Fibroblast of lung (primary cell): ENCODE data around the gene MAPK6. TPM values are rescaled to one million over a fixed set of nuclear protein-coding genes. Genes with fewer than 3 reads are reported as not detected.

Experiments
- DNase-seq, 2 donors: peaks; one replicate each; pipeline versions ENCODE4 v3.0.0 to v3.0.0-alpha.2; 2010; ENCODE audit warnings: low read depth in 2 of 2
- H2AFZ ChIP-seq: 2 replicates; pipeline ENCODE4 v1.5.1; 2012; ENCODE audit warnings: low read length, control low read depth, inconsistent platforms
- H3K27ac ChIP-seq: 2 replicates; pipeline ENCODE4 v1.5.1; 2011; ENCODE audit warnings: low read length, control low read depth; ENCODE audit not compliant: insufficient read depth
- H3K27me3 ChIP-seq: 2 replicates; pipeline ENCODE4 v1.5.1; 2011; ENCODE audit warnings: mild to moderate bottlenecking, low read length; ENCODE audit not compliant: control insufficient read depth, insufficient read depth
- H3K36me3 ChIP-seq: 2 replicates; pipeline ENCODE4 v1.5.1; 2011; ENCODE audit warnings: low read length; ENCODE audit not compliant: control insufficient read depth, insufficient read depth
- H3K4me1 ChIP-seq: 2 replicates; pipeline ENCODE4 v1.5.1; 2011; ENCODE audit warnings: low read length; ENCODE audit not compliant: control insufficient read depth, insufficient read depth; ENCODE audit errors: extremely low read depth
- H3K4me2 ChIP-seq: 2 replicates; pipeline ENCODE4 v1.5.1; 2011; ENCODE audit warnings: low read length, control low read depth; ENCODE audit not compliant: insufficient read depth; ENCODE audit errors: extremely low read depth
- H3K4me3 ChIP-seq, 4 experiments: fragments of 200-600 bp in 1 of 4; sonication (generic) in 1 of 4; replicated peaks in 1 of 4; 2 replicates each; pipeline ENCODE4 v1.5.1; 2011 to 2016; ENCODE audit warnings: low read length in 4 of 4, low read depth in 3 of 4, mild to moderate bottlenecking in 3 of 4, control low read depth in 2 of 4, inconsistent platforms in 1 of 4, mixed read lengths in 1 of 4; ENCODE audit not compliant: insufficient read depth in 1 of 4; ENCODE audit errors: control extremely low read depth in 1 of 4
- H3K79me2 ChIP-seq: 2 replicates; pipeline ENCODE4 v1.5.1; 2012; ENCODE audit warnings: mild to moderate bottlenecking, low read length, inconsistent platforms; ENCODE audit not compliant: control insufficient read depth, insufficient read depth
- H3K9ac ChIP-seq: 2 replicates; pipeline ENCODE4 v1.5.1; 2011; ENCODE audit warnings: mild to moderate bottlenecking, low read length, control low read depth; ENCODE audit not compliant: insufficient read depth
- H3K9me3 ChIP-seq: 2 replicates; pipeline ENCODE4 v1.5.1; 2012; ENCODE audit warnings: low read depth, low read length; ENCODE audit not compliant: control insufficient read depth, insufficient read depth
- H4K20me1 ChIP-seq: 2 replicates; pipeline ENCODE4 v1.5.1; 2011; ENCODE audit warnings: low read length; ENCODE audit not compliant: control insufficient read depth, insufficient read depth; ENCODE audit errors: extremely low read depth
- EZH2 ChIP-seq: IDR thresholded peaks from 2 replicates; pipeline ENCODE4 v1.5.1; 2012; ENCODE audit warnings: low read length, control low read depth, mild to moderate bottlenecking; ENCODE audit errors: missing control alignments
- polyA plus RNA-seq, 2 donors: library from polyadenylated mRNA; depleted of rRNA in 1 of 2; stranded (reverse) in 1 of 2; unstranded in 1 of 2; fragments of >200 nt; gene quantifications; 2 replicates each; pipeline ENCODE4 v1.2.1, GENCODE V29; 2011 to 2012; ENCODE audit warnings: missing spikeins in 1 of 2
- total RNA-seq: library from RNA; depleted of rRNA; stranded (reverse); fragments of >200 nt; gene quantifications from 2 replicates; pipeline ENCODE4 v1.2.1, GENCODE V29; 2014
- TF ChIP-seq, protein P1 (sequence below), 2 donors: IDR thresholded peaks in 1 of 2; conservative IDR thresholded peaks in 1 of 2; 1 replicate in 1 of 2; 2 replicates in 1 of 2; pipeline ENCODE4 v1.5.1; 2011 to 2012; ENCODE audit warnings: low read length in 2 of 2, control low read depth in 1 of 2, inconsistent platforms in 1 of 2, low read depth in 1 of 2, mild to moderate bottlenecking in 1 of 2

The MAPK6 gene
- total and polyA plus RNA-seq, 2 donors (not counting 1 experiment from before 2014, with no cell fraction given), result 45.5 to 62.1 TPM

DNA sequence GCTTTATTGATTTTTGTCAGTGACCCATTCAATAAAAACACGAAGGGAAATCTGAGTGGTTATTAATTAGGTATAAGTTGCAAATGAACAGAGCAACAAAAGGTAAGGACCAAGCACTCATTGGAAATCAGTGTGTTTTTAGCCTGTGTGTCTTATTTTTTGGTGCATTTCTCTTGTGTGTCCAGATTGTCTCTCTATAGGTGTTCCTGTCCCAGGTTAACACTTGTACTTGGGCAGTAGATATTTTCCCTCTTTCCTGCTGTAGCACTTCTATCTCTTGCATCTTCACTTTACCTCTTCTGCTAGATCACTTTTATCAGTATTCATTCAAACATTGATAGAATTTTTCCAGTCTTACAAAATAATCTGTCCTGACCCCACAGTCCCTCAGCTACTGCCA lies 37.0 kb downstream of the MAPK6 start:
- no peaks in the 10 kb centered on the region for H3K9me3 ChIP-seq
- H3K36me3 ChIP-seq, result peaks cover 8% of the 10 kb centered on the region
- H3K27me3 ChIP-seq, result no peaks in the 10 kb centered on the region
- no peak overlapping the region for H3K9ac ChIP-seq
- H3K4me1 ChIP-seq, result no peaks in the 10 kb centered on the region
- TF ChIP-seq, protein P1, sequence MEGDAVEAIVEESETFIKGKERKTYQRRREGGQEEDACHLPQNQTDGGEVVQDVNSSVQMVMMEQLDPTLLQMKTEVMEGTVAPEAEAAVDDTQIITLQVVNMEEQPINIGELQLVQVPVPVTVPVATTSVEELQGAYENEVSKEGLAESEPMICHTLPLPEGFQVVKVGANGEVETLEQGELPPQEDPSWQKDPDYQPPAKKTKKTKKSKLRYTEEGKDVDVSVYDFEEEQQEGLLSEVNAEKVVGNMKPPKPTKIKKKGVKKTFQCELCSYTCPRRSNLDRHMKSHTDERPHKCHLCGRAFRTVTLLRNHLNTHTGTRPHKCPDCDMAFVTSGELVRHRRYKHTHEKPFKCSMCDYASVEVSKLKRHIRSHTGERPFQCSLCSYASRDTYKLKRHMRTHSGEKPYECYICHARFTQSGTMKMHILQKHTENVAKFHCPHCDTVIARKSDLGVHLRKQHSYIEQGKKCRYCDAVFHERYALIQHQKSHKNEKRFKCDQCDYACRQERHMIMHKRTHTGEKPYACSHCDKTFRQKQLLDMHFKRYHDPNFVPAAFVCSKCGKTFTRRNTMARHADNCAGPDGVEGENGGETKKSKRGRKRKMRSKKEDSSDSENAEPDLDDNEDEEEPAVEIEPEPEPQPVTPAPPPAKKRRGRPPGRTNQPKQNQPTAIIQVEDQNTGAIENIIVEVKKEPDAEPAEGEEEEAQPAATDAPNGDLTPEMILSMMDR (conservative IDR thresholded peaks at IDR 0.05 in 1 of 2, IDR thresholded peaks at IDR 0.05 in 1 of 2; ENCODE audit: low read depth in 1 of 2, low read length in 2 of 2), result no peak
- no peak for TF ChIP-seq EZH2
- H3K79me2 ChIP-seq, result peaks cover 6% of the 10 kb centered on the region
- H3K4me3 ChIP-seq, result no peak overlapping the region
- no peak overlapping the region for H3K4me2 ChIP-seq
- H3K27ac ChIP-seq, result no peak overlapping the region
- no peak for DNase-seq
- no peaks in the 10 kb centered on the region for H4K20me1 ChIP-seq
- H2AFZ ChIP-seq, result no peak overlapping the region

DNA sequence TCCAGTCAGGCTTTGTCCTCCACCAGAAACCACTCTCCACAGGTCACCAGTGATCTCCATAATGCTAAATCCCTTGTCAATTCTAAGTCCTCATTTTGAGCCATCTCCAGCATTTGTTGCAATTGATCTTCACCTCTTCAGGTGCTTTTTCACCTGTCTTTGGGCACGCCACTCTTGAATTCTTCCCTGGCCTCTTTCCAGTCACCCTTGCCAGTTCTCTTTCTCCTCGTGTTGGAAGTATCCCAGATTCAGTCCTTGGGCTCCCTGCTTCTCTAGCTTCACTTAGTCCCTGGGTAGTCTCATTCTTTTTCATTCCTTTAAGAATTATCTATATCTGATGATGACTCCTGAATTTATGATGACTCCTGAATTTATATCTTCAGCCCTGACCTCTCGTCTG lies 37.5 kb downstream of the MAPK6 start:
- peaks cover 6% of the 10 kb centered on the region for H3K79me2 ChIP-seq
- H3K4me3 ChIP-seq, result no peak overlapping the region
- no peaks in the 10 kb centered on the region for H3K9me3 ChIP-seq
- H2AFZ ChIP-seq, result no peak overlapping the region
- no peak overlapping the region for H3K9ac ChIP-seq
- peaks cover 8% of the 10 kb centered on the region for H3K36me3 ChIP-seq
- H3K4me2 ChIP-seq, result no peak overlapping the region
- no peak for DNase-seq
- no peak overlapping the region for H3K27ac ChIP-seq
- no peaks in the 10 kb centered on the region for H3K27me3 ChIP-seq
- no peaks in the 10 kb centered on the region for H4K20me1 ChIP-seq
- no peaks in the 10 kb centered on the region for H3K4me1 ChIP-seq
- TF ChIP-seq EZH2, result no peak
- TF ChIP-seq, protein P1 (conservative IDR thresholded peaks at IDR 0.05 in 1 of 2, IDR thresholded peaks at IDR 0.05 in 1 of 2; ENCODE audit: low read depth in 1 of 2, low read length in 2 of 2), result no peak

DNA sequence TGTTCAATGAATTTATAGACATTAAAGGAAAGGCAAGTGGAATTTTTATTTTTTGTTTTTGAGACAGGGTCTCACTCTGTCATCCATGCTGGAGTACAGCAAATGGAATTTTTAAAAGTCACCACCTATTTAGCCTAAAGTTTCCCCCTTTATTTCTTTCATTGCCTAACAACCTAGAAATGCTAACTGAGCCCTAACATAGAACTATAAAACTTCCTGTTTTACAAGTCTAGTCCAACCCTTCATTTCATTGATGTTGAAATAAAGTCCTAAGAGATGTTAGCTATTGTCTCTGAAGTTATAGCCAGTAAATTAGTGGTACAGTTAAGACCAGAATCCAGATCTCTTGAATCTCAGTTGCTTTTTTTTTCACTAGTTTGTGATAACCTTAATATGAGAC lies 39.0 kb downstream of the MAPK6 start:
- H4K20me1 ChIP-seq, result no peaks in the 10 kb centered on the region
- H3K9me3 ChIP-seq, result no peaks in the 10 kb centered on the region
- no peaks in the 10 kb centered on the region for H3K4me1 ChIP-seq
- no peak overlapping the region for H3K4me3 ChIP-seq
- H3K9ac ChIP-seq, result no peak overlapping the region
- H3K4me2 ChIP-seq, result no peak overlapping the region
- TF ChIP-seq, protein P1 (conservative IDR thresholded peaks at IDR 0.05 in 1 of 2, IDR thresholded peaks at IDR 0.05 in 1 of 2; ENCODE audit: low read depth in 1 of 2, low read length in 2 of 2), result no peak
- no peak for TF ChIP-seq EZH2
- H3K27ac ChIP-seq, result no peak overlapping the region
- no peak for DNase-seq
- H3K27me3 ChIP-seq, result no peaks in the 10 kb centered on the region
- peaks cover 8% of the 10 kb centered on the region for H3K36me3 ChIP-seq
- H2AFZ ChIP-seq, result no peak overlapping the region
- H3K79me2 ChIP-seq, result peaks cover 2% of the 10 kb centered on the region
